GM12878 (cell line): ENCODE measurements around the gene AP3S2. TPM values are rescaled to one million over a fixed set of nuclear protein-coding genes. Genes with fewer than 3 reads are reported as not detected.

Experiments
- ATAC-seq: fragments of 200-7000 bp; cut with Tn5 transposase; 3 replicates; pipeline ENCODE4 v1.9.1; 2020; ENCODE audit warnings: mild to moderate bottlenecking, moderate library complexity
- BruUV-seq: library from RNA; stranded (reverse); fragments of 400-500 nt; replicated peaks from 2 replicates; lab custom pipeline; 2021; lab: Mats Ljungman, UMichigan
- CTCF ChIA-PET: fragments of 300-600 bp; sonication (Branson Sonifier 250); formaldehyde crosslinking; extraction: SDS; loops from one replicate; lab custom pipeline; 2021; ENCODE audit warnings: inconsistent platforms; lab: Yijun Ruan, JAX
- POLR2A ChIA-PET: fragments of 350-600 bp; formaldehyde crosslinking; extraction: SDS; loops from one replicate; lab custom pipeline; 2021; ENCODE audit warnings: inconsistent platforms; lab: Charles Lee
- RAD21 ChIA-PET: fragments of 300-600 bp; sonication (Branson Sonifier 250); formaldehyde crosslinking; loops from one replicate; lab custom pipeline; 2023; ENCODE audit warnings: antibody characterized with exemption; ENCODE audit not compliant: unreplicated experiment; lab: Charles Lee
- SMC1A ChIA-PET: fragments of 300-600 bp; sonication (Branson Sonifier 250); formaldehyde crosslinking; loops from one replicate; lab custom pipeline; 2023; ENCODE audit not compliant: unreplicated experiment, uncharacterized antibody; lab: Charles Lee
- DNase-seq: peaks from one replicate; pipeline ENCODE4 v3.0.0-alpha.2; 2011; ENCODE audit warnings: low read depth, low spot score
- FAIRE-seq: peaks from 3 replicates; lab custom pipeline; 2011; peaks lifted over from hg19 to GRCh38; lab: Jason Lieb, UNC
- H2AFZ ChIP-seq: 2 replicates; pipeline ENCODE4 v1.6.0; 2011; ENCODE audit warnings: low read depth, low read length, control low read depth; ENCODE audit not compliant: control insufficient read depth
- H3K27ac ChIP-seq: 2 replicates; pipeline ENCODE4 v1.5.1; 2011; ENCODE audit warnings: control low read depth; ENCODE audit not compliant: control insufficient read depth, insufficient read depth
- H3K27me3 ChIP-seq, 2 experiments: replicated peaks in 1 of 2; 2 replicates each; pipeline versions ENCODE4 v1.6.0 to v1.6.1; 2011; ENCODE audit warnings: low read length in 1 of 2; ENCODE audit not compliant: control insufficient read depth in 2 of 2, insufficient read depth in 2 of 2
- H3K36me3 ChIP-seq, 2 experiments: 2 replicates each; pipeline ENCODE4 v1.5.1; 2011; ENCODE audit warnings: low read length in 1 of 2; ENCODE audit not compliant: control insufficient read depth in 2 of 2, insufficient read depth in 2 of 2
- H3K4me1 ChIP-seq: 2 replicates; pipeline ENCODE4 v1.6.1; 2011; ENCODE audit warnings: mild to moderate bottlenecking, low read length, moderate library complexity, mixed read lengths; ENCODE audit not compliant: control insufficient read depth, insufficient read depth
- H3K4me2 ChIP-seq: 2 replicates; pipeline ENCODE4 v1.6.0; 2011; ENCODE audit warnings: control low read depth; ENCODE audit not compliant: control insufficient read depth, insufficient read depth
- H3K4me3 ChIP-seq: fragments of 200-600 bp; sonication (generic); 2 replicates; pipeline ENCODE4 v1.5.1; 2016
- H3K79me2 ChIP-seq: 2 replicates; pipeline ENCODE4 v1.6.0; 2011; ENCODE audit warnings: low read length; ENCODE audit not compliant: control insufficient read depth, insufficient read depth
- H3K9ac ChIP-seq: 2 replicates; pipeline ENCODE4 v1.8.0; 2011; ENCODE audit warnings: low read length, control low read depth, mixed read lengths; ENCODE audit not compliant: control insufficient read depth, insufficient read depth
- H3K9me3 ChIP-seq: replicated peaks from 3 replicates; pipeline ENCODE4 v1.5.1; 2011; ENCODE audit warnings: mild to moderate bottlenecking, low read length; ENCODE audit not compliant: control insufficient read depth, insufficient read depth
- H4K20me1 ChIP-seq: 2 replicates; pipeline ENCODE4 v1.6.0; 2011; ENCODE audit not compliant: control insufficient read depth, insufficient read depth
- ATF3 ChIP-seq: IDR thresholded peaks from 2 replicates; pipeline ENCODE4 v1.6.1; 2011; ENCODE audit warnings: low read depth, mild to moderate bottlenecking, low read length, moderate library complexity, borderline replicate concordance; ENCODE audit errors: extremely low read depth
- E2F4 ChIP-seq: IDR thresholded peaks from 2 replicates; pipeline ENCODE4 v1.6.1; 2012; ENCODE audit warnings: low read depth, low read length, improper control_type of control experiment
- EP300 ChIP-seq, 2 experiments: fragments of 150-350 bp in 1 of 2; IDR thresholded peaks; 2 replicates each; pipeline ENCODE4 v1.6.1; 2011 to 2012; ENCODE audit warnings: low read depth in 2 of 2, low read length in 2 of 2, borderline replicate concordance in 1 of 2, improper control_type of control experiment in 1 of 2, inconsistent platforms in 1 of 2; ENCODE audit not compliant: control insufficient read depth in 1 of 2
- NFIC ChIP-seq: IDR thresholded peaks from 2 replicates; pipeline ENCODE4 v1.6.1; 2012; ENCODE audit warnings: low read depth, mild to moderate bottlenecking, inconsistent platforms, low read length, moderate library complexity
- NR2C2 ChIP-seq: IDR thresholded peaks from 2 replicates; pipeline ENCODE4 v1.6.1; 2011; ENCODE audit warnings: borderline replicate concordance, low read depth; ENCODE audit not compliant: control insufficient read depth, insufficient read length
- PAX8 ChIP-seq: fragments of 450-650 bp; IDR thresholded peaks from 2 replicates; pipeline ENCODE4 v1.6.1; 2017; ENCODE audit warnings: mild to moderate bottlenecking, moderate library complexity
- RAD21 ChIP-seq: IDR thresholded peaks from 2 replicates; pipeline ENCODE4 v1.6.1; 2011; ENCODE audit warnings: mild to moderate bottlenecking, low read depth, low read length, moderate library complexity; ENCODE audit not compliant: insufficient read depth
- RAD51 ChIP-seq: fragments of 450-650 bp; IDR thresholded peaks from 2 replicates; pipeline ENCODE4 v1.6.1; 2016; ENCODE audit warnings: moderate library complexity, mild to moderate bottlenecking, inconsistent platforms
- WGBS: methylation state at CpG from one replicate; pipeline ENCODE4 v1.1.6; 2016; ENCODE audit warnings: low lambda C conversion rate; ENCODE audit not compliant: insufficient replicate concordance, insufficient coverage; ENCODE audit errors: missing lambda C conversion rate; 5-methylcytosine and 5-hydroxymethylcytosine counted together
- in situ Hi-C: fragments of 300-500 bp; cut with MboI; formaldehyde crosslinking; loops from 9 replicates; pipeline ENCODE4 v1.14.3; 2018; ENCODE audit warnings: mixed read lengths
- intact Hi-C: fragments of 100-400 bp; cut with micrococcal nuclease; formaldehyde crosslinking; loops from one replicate; pipeline ENCODE4 v1.14.2; 2022; ENCODE audit not compliant: unreplicated experiment
- polyA plus RNA-seq, 11 experiments: library from polyadenylated mRNA; depleted of rRNA in 4 of 11; unstranded in 6 of 11; stranded (reverse) in 5 of 11; fragments of >200 nt; fragmentation: Nextera tagmentation in 4 of 11; fragmentation: Illumina TruSeq in 1 of 11; extraction: Ambion mirVana in 4 of 11; extraction: Trizol in 1 of 11; gene quantifications; 1 replicate in 1 of 11; 2 replicates in 10 of 11; pipeline versions ENCODE4 v1.2.1 to v1.2.3, GENCODE V29; 2011 to 2016; ENCODE audit warnings: inconsistent platforms in 2 of 11, missing spikeins in 2 of 11, low read depth in 1 of 11
- total RNA-seq, 4 experiments: library from RNA; depleted of rRNA in 3 of 4; stranded (reverse); fragments of >200 nt in 3 of 4; fragmentation: Illumina TruSeq in 1 of 4; extraction: Trizol in 1 of 4; gene quantifications; 2 replicates each; pipeline versions ENCODE4 v1.2.1 to v1.2.3, GENCODE V29; 2013 to 2021

The AP3S2 gene
- total and polyA plus RNA-seq, 10 of the 15 experiments (the other 5 are each of a cell fraction or from before 2014, with no cell fraction given): 10.0 to 43.6 (median 26.0) TPM

- ATAC-seq: no peak
These were observed 101.5 kb downstream of the AP3S2 start for GRCh38 chr15:89792106-89792805.

More at GRCh38 chr15:89792106-89792805, 101.5 kb downstream of the AP3S2 start:
- peaks cover 2% of the 10 kb centered on the region; the same call in 2 of the 3 replicates for H3K9me3 ChIP-seq
- ChIA-PET RAD21 (interaction anchor here (1.2 kb wide), 1 partner anchor 82 kb away, joined by 3 read pairs; no protein-coding TSS in a partner anchor), CTCF (no interaction called here), SMC1A (no interaction called here), POLR2A (no interaction called here)
- TF ChIP-seq RAD21 (no peak), E2F4 (no peak), RAD51 (no peak), PAX8 (no peak), EP300 (IDR thresholded peaks at IDR 0.05; ENCODE audit: borderline replicate concordance in 1 of 2, control insufficient read depth in 1 of 2, low read depth in 2 of 2, low read length in 2 of 2) (no peak), NR2C2 (no peak), ATF3 (no peak), NFIC (no peak)
- H3K4me1 ChIP-seq: no peaks in the 10 kb centered on the region
- H2AFZ ChIP-seq: no peak overlapping the region
- BruUV-seq: no TSS peak
- H3K27ac ChIP-seq: no peak overlapping the region
- H3K4me3 ChIP-seq: no peak overlapping the region
- in situ Hi-C loops (no loop called here), intact Hi-C loops (no loop called here)
- no peaks in the 10 kb centered on the region for H4K20me1 ChIP-seq
- H3K79me2 ChIP-seq: no peaks in the 10 kb centered on the region
- H3K4me2 ChIP-seq: no peak overlapping the region
- FAIRE-seq: no peak
- no peaks in the 10 kb centered on the region for H3K36me3 ChIP-seq
- 61% methylated on average over 20 of the region's 22 CpGs for whole genome bisulfite sequencing
- DNase-seq: no peak
- H3K9ac ChIP-seq: no peak overlapping the region
- no peaks in the 10 kb centered on the region for H3K27me3 ChIP-seq
